Measurements from ENCODE around the gene ZBP1.

Gene ZBP1

DNA sequence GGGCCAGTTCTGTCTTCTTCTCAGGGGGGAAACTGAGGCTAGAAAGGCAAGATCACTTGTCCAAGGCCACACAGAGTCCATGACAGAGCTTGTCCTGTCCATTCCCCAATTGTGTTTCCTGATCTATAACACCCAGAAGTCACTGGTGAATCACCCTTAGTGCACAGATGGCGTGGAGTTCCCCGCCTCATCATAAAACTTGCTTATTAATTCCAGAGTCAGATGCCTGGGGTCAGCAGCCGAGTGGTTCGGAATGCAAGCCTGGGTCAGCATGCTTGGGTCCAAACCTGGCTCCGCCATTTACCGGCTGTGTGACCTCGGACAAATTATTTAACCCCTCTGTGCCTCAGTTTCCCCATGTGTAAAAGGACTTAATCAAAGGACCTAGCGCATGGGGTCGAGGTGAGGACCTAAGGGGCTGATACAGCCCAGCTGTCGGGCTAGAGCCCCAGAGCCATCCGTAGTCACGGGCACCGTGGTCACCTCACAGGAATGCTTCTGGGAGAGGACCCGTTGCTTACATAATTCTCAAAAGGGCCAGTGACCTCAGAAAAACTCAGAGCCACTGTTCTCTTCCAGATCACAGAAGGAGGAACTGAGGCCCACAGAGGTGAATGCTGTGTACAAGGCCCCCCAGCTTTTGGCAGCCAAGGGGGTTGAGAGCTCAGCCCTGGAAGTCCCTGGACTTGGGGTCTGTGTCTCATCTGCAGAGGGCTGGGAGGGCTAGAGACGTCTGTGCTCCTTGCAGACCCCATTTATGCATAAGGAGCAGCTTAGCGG lies 1.4 kb upstream of the ZBP1 start:
- DNase-seq (ENCODE audit: low read depth) = no peak
- TF ChIP-seq, protein P1, sequence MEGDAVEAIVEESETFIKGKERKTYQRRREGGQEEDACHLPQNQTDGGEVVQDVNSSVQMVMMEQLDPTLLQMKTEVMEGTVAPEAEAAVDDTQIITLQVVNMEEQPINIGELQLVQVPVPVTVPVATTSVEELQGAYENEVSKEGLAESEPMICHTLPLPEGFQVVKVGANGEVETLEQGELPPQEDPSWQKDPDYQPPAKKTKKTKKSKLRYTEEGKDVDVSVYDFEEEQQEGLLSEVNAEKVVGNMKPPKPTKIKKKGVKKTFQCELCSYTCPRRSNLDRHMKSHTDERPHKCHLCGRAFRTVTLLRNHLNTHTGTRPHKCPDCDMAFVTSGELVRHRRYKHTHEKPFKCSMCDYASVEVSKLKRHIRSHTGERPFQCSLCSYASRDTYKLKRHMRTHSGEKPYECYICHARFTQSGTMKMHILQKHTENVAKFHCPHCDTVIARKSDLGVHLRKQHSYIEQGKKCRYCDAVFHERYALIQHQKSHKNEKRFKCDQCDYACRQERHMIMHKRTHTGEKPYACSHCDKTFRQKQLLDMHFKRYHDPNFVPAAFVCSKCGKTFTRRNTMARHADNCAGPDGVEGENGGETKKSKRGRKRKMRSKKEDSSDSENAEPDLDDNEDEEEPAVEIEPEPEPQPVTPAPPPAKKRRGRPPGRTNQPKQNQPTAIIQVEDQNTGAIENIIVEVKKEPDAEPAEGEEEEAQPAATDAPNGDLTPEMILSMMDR (conservative IDR thresholded peaks at IDR 0.05; ENCODE audit: control insufficient read depth, insufficient read depth, low read depth, low read length) = no peak
- H3K4me3 ChIP-seq (ENCODE audit: control insufficient read depth, low read depth, low read length) = no peak overlapping the region

GRCh38 chr20:57620999-57621398 lies 773 bp upstream of the ZBP1 start:
- TF ChIP-seq, protein P1 (conservative IDR thresholded peaks at IDR 0.05; ENCODE audit: control insufficient read depth, insufficient read depth, low read depth, low read length) = no peak
- H3K4me3 ChIP-seq (ENCODE audit: control insufficient read depth, low read depth, low read length) = no peak overlapping the region
- no peak for DNase-seq (ENCODE audit: low read depth)

GRCh38 chr20:57619051-57619831 lies 985 bp downstream of the ZBP1 start:
- no peak for DNase-seq (ENCODE audit: low read depth)
- TF ChIP-seq, protein P1 (conservative IDR thresholded peaks at IDR 0.05; ENCODE audit: control insufficient read depth, insufficient read depth, low read depth, low read length) = no peak
- H3K4me3 ChIP-seq (ENCODE audit: control insufficient read depth, low read depth, low read length) = no peak overlapping the region

- TF ChIP-seq, protein P1 (conservative IDR thresholded peaks at IDR 0.05; ENCODE audit: control insufficient read depth, insufficient read depth, low read depth, low read length) = no peak
- H3K4me3 ChIP-seq (ENCODE audit: control insufficient read depth, low read depth, low read length) = no peak overlapping the region
- no peak for DNase-seq (ENCODE audit: low read depth)
Measured at GRCh38 chr20:57618764-57619050, 1.5 kb downstream of the ZBP1 start.

- no peak for DNase-seq (ENCODE audit: low read depth)
- no peak overlapping the region for H3K4me3 ChIP-seq (ENCODE audit: control insufficient read depth, low read depth, low read length)
- TF ChIP-seq, protein P1 (conservative IDR thresholded peaks at IDR 0.05; ENCODE audit: control insufficient read depth, insufficient read depth, low read depth, low read length) = no peak
Measured at GRCh38 chr20:57618091-57618763, 2.0 kb downstream of the ZBP1 start.

DNA sequence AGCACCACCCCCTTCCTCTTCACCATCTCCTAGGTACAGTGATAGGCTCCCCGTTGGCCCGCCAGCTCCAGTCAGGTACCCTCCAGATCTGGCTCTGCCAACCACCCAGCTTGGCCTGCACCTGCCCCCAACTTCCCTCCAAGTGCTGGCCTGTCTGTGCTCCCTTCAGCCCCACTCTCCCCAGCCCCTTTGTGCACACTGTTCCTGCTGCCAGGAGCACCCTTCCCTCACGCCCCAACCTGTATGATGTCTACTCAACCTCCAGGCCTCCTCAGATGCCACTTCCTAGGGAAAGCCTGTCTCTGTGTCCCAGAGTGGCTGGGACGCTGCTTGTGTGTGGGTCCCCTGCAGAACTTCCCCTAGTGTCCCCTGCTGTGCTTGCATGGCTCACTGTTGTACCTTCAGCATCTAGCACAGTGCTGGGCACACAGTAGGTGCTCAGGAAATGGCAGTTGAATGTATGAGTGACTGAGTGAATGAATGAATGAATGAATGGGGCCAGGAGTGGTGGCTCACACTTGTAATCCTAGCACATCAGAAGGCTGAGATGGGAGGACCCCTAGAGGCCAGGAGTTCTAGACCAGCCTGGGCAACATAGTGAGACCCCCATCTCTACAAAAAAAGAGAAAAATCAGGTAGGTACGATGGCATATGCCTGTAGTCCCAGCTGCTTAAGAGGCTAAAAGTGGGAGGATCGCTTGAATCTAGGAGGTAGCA lies 3.0 kb downstream of the ZBP1 start:
- no peak for DNase-seq (ENCODE audit: low read depth)
- no peak overlapping the region for H3K4me3 ChIP-seq (ENCODE audit: control insufficient read depth, low read depth, low read length)
- TF ChIP-seq, protein P1 (conservative IDR thresholded peaks at IDR 0.05; ENCODE audit: control insufficient read depth, insufficient read depth, low read depth, low read length) = no peak

Data from fibroblast of mammary gland (primary cell).